ENCODE measurements around the gene GNA15. TPM values are rescaled to one million over a fixed set of nuclear protein-coding genes. Genes with fewer than 3 reads are reported as not detected.
"Not testable (repeated sequence)": the region's sequence is repeated elsewhere in the genome, so short reads cannot be mapped to it uniquely, and the experiment has no call there.

Gene GNA15
- total RNA-seq, 1 donor = 258 TPM

DNA sequence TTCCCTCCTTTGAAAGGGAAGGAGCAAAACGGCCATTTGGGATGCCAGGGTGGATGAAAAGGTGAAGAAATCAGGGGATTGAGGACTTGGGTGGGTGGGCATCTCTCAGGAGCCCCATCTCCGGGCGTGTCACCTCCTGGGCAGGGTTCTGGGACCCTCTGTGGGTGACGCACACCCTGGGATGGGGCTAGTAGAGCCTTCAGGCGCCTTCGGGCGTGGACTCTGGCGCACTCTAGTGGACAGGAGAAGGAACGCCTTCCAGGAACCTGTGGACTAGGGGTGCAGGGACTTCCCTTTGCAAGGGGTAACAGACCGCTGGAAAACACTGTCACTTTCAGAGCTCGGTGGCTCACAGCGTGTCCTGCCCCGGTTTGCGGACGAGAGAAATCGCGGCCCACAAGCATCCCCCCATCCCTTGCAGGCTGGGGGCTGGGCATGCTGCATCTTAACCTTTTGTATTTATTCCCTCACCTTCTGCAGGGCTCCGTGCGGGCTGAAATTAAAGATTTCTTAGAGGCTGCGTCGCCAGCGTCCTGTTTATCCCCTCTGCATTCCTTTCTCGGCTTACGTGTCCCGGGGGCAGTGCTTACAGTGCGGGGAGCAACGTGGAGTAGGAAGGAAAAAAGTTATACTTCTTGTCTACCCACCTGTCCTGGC is 27.5 kb downstream of the GNA15 start:
- peak; percentile 58 to 84 (median 75) for DNase-seq (ENCODE audit: low read depth in 2 of 3, low spot score in 2 of 3)

DNA sequence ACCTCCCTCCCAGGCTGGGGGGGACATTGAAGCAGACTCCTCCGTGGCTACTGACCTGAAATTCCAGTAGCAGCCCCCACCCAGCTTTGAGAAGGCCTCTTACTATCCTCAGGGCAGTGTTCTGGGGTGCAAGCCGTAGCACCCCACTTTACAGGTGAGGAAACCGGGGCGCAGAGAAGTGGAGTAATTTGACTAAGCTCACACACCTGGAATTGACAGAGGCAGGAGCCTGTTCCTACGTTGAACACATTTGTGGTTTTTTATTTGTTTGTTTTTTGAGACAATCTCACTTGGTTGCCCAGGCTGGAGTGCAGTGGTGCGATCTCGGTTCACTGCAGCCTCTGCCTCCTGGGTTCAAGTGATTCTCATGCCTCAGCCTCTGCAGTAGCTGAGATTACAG is 28.1 kb downstream of the GNA15 start:
- DNase-seq (ENCODE audit: low read depth in 2 of 3, low spot score in 2 of 3) = no peak

DNA sequence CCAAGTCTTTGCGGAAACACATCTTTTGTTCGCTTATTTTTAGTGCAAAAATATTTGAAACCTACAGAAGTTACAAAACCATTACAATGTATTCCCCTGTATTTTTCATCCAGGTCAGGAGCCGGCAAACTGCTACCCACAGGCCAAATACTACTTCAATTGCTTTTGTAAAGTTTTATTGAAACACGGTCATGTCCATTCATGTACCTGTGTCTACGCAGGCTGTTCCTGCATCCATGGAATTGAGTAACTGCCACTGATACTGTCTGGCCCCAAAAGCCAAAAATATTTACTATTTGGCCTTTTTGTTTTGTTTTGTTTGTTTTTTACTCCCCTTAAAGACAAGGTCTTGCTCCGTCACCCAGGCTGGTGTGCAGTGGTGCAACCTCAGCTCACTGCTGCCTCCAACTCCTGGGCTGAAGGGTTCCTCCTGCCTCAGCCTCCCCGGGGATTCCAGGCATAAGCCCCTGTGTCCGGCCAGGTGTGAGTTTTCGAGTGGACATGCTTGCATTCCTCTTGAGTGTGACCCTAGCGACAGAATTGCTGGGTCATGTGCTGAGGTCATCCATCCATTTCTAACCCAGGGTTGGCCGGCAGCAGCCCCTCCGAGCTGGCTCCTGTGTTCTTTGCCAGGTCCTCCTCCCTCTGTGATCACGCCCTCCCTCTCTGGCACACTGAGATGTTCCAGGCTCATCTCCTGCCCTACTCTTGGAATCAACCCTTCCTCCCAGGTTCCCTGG is 31.9 kb downstream of the GNA15 start:
- DNase-seq (ENCODE audit: low read depth in 2 of 3, low spot score in 2 of 3) = no peak

DNA sequence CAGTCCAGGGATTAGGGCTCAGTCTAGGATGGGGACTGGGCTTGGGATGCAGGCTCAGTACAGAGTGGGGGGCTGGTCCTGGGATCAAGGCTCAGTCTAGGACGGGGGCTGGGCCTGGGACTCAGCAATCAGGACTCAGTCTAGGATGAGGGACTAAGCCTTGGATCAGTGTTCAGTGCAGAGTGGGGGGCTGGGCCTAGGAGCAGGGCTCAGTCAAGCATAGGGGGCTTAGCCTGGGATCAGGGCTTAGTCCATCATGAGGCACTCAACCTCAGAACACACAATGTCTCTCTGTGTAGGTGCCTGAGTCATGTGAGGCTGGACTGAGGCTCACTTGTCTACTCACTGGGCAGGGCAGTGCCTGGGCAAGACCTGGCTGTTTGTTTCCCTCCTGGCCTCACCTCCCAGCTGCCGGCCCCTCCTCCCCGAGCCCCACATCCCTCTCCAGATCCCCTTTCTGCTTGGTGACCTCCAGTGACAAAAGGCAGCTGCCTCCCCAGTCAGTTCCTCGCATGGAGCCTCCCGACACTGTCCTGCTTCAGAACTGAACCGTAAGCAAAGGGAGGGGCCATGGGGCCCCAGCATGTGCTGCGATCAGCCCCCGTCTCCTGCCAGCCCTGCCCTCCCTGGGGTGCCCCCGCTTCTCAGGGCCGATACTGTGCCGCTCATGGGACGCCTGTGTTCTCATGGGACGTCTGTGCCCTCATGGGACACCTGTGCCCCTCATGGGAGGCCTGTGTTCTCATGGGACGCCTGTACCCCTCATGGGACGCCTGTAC is 36.2 kb downstream of the GNA15 start:
- no peak for DNase-seq (ENCODE audit: low read depth in 2 of 3, low spot score in 2 of 3)

DNA sequence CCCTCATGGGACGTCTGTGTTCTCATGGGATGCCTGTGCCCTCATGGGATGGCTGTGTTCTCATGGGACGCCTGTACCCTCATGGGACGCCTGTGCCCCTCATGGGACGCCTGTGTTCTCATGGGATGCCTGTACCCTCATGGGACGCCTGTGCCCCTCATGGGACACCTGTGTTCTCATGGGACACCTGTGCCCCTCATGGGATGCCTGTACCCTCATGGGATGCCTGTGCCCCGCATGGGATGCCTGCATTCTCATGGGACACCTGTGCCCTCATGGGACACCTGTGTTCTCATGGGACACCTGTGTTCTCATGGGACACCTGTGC is 36.8 kb downstream of the GNA15 start:
- not testable (repeated sequence) for DNase-seq (ENCODE audit: low read depth in 2 of 3, low spot score in 2 of 3)

DNA sequence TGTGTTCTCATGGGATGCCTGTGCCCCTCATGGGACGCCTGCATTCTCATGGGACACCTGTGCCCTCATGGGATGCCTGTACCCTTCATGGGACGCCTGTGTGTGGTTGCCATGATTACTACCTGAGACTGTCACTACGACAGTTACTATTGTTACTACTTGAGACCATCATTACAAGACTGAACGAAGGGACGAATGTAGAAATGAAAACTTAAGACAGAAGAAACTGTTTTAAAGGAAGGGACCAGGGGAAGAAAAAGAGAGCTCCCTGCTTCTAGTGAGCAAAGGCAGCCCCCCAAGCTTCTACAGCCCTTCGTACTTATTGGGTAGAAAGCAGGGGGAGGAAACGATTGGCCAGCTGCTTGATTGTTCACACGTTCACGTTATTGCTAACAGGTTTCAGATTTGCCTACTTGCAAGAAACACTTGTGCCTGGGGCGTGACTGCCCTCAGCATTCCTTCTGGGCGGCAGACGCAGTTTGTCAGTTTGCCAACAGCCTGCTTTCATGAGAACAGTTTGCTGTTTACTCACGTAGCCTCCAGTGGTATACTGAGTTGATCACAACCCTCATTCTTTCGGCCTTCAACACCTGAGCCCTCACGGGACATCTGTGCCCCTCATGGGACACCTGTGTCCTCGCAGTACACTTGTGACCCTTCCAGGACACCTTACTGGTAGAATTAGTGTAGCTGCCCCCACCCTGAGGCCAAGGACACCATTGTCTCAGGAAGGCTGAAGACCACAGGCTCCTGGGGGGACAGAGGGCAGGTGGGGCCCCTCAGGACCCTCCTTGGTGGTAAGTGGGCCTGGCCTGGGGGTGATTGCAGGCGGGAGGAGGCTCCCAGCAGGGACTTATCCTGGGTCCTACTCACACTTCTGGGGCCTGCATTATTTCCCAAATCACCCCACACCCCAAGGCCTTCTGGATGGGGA is 40.2 kb downstream of the GNA15 start:
- no peak for DNase-seq (ENCODE audit: low read depth in 2 of 3, low spot score in 2 of 3)

DNA sequence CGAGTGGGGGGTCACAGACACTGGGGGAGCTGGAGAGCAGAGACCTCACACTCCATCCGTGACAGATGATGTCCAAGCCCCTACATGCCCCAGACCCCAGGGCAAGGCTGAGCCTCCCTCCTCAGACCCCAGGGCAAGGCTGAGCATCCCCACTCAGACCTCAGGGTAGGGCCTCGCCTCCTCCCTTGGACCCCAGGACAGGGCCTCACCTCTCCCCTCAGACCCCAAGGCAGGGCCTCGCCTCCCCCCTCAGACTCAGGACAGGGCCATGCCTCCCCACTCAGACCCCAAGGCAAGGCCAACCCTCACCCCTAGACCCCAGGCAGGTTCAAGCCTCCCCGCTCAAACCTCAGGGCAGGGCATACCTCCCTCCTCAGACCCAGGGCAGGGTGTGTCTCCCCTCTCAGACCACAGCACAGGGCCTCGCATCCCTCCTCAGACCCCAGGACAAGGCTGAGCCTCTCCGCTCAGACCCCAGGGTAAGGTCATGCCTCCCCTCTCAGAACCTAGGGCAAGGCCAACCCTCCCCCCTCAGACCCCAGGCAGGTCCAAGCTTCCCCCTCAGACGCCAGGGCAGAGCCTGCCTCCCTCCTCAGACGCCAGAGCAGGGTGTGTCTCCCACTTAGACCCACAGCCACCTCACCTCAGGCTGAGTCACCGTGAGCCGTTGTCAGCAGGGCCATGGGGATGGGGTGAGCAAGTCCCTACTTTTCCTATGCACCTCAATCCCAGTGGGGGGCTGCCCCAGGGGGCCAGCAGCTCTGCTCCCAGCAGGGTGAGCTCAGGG is 41.1 kb downstream of the GNA15 start:
- peak in 2 of 3 donors; percentile 66 to 75 for DNase-seq (ENCODE audit: low read depth in 2 of 3, low spot score in 2 of 3)

DNA sequence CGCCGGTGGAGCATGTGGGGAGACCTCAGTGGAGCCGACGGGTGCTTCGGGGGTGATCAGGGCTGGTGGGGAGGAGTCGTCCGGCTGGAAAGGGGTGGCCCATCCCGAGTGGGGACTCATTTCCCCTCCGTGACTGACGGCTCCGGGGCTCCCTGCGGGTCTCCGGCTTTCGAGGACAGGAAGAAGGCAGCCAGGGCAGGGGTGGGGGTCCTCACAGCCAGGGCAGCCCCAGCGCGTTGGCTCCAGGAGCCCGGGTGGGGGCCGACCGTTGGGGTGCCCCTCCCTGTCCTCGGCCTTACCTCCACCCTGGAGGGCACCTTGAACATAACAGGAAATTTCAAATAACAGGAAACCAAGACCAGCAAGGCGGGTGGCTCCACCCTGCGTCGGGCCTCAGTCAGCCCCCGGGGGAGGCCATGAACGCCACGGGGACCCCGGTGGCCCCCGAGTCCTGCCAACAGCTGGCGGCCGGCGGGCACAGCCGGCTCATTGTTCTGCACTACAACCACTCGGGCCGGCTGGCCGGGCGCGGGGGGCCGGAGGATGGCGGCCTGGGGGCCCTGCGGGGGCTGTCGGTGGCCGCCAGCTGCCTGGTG is 42.6 kb downstream of the GNA15 start, which contains the start of gene S1PR4:
Gene S1PR4 (plus strand): TSS at position 393 of the 596 bp plus-strand sequence. CDS start 24 bp downstream, at position 417.
- peak in 2 of 3 donors; percentile 73 to 76 for DNase-seq (ENCODE audit: low read depth in 2 of 3, low spot score in 2 of 3)

DNA sequence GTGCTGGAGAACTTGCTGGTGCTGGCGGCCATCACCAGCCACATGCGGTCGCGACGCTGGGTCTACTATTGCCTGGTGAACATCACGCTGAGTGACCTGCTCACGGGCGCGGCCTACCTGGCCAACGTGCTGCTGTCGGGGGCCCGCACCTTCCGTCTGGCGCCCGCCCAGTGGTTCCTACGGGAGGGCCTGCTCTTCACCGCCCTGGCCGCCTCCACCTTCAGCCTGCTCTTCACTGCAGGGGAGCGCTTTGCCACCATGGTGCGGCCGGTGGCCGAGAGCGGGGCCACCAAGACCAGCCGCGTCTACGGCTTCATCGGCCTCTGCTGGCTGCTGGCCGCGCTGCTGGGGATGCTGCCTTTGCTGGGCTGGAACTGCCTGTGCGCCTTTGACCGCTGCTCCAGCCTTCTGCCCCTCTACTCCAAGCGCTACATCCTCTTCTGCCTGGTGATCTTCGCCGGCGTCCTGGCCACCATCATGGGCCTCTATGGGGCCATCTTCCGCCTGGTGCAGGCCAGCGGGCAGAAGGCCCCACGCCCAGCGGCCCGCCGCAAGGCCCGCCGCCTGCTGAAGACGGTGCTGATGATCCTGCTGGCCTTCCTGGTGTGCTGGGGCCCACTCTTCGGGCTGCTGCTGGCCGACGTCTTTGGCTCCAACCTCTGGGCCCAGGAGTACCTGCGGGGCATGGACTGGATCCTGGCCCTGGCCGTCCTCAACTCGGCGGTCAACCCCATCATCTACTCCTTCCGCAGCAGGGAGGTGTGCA is 43.3 kb downstream of the GNA15 start:
- DNase-seq (ENCODE audit: low read depth in 2 of 3, low spot score in 2 of 3) = no peak

DNA sequence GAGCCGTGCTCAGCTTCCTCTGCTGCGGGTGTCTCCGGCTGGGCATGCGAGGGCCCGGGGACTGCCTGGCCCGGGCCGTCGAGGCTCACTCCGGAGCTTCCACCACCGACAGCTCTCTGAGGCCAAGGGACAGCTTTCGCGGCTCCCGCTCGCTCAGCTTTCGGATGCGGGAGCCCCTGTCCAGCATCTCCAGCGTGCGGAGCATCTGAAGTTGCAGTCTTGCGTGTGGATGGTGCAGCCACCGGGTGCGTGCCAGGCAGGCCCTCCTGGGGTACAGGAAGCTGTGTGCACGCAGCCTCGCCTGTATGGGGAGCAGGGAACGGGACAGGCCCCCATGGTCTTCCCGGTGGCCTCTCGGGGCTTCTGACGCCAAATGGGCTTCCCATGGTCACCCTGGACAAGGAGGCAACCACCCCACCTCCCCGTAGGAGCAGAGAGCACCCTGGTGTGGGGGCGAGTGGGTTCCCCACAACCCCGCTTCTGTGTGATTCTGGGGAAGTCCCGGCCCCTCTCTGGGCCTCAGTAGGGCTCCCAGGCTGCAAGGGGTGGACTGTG is 44.0 kb downstream of the GNA15 start:
- no peak for DNase-seq (ENCODE audit: low read depth in 2 of 3, low spot score in 2 of 3)

DNA sequence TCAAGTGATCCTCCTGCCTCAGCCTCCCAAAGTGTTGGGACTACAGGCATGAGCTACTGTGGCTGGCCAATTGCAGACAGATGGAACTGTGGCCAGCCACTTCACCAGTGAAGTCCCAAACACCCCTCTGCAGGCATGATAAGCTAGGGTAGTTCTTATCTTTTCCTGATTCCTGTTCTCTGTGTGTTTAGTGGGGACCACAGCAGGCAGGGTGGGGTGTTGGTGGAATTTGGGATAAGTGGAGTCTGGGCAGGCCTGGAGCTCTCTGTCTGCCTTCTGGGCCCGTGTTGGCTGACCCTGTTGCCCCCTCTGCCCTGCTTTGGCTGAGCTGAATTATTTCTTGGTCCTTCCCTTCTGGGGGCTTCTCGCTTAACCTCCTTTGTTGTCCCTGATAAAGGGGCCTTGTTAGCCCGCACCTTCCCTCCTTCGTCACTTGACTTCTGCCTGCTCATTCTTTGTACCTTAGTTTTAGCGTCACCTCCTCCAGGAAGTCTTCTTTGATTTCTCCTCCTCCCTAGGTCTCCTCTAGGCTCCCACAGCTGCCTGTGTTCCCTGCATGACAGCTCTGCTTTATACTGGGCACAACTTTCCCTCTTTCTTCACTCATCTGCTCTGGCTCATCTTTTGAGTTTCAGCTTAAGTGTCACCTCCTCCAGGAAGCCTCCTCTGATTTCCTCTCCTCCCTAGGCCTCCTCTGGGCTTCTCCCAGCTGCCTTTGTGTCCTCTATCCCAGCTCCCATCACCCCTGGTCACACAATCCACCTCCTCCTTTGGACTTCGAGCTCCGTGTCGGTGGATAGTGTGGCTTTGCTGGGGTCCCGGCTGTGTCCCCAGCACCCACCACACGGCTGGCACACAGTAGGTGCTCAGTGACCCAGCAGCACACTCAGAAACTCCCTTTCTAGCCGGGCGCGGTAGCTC is 48.1 kb downstream of the GNA15 start:
- no peak for DNase-seq (ENCODE audit: low read depth in 2 of 3, low spot score in 2 of 3)

DNA sequence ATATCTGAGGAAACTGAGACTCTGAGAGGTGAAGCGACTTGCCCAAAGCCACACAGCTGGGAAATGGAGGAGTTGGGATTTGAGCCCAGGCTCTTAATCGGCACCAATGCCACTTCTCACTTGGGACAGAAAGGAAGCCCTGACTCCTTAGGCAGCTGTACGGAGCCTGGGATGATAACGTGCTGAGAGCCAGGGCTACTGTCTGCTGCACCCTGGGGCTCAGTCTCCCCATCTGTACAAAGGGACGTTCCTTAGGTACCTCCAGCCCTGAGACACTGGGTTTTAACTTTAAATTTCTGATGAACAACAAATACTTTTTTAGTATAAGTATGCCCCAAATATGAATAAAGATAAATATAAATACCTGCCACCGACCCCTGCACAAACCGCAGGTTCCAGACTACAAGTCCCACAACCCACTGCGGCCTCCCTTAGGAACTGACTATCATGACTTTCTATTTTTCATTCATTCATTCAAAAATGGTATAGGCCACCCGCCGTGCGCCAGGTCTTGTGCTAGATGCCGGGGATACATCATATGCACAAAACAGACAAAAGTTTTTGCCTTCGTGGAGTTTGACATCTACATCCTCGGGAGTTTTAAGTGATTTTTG is 49.1 kb downstream of the GNA15 start:
- no peak for DNase-seq (ENCODE audit: low read depth in 2 of 3, low spot score in 2 of 3)

DNA sequence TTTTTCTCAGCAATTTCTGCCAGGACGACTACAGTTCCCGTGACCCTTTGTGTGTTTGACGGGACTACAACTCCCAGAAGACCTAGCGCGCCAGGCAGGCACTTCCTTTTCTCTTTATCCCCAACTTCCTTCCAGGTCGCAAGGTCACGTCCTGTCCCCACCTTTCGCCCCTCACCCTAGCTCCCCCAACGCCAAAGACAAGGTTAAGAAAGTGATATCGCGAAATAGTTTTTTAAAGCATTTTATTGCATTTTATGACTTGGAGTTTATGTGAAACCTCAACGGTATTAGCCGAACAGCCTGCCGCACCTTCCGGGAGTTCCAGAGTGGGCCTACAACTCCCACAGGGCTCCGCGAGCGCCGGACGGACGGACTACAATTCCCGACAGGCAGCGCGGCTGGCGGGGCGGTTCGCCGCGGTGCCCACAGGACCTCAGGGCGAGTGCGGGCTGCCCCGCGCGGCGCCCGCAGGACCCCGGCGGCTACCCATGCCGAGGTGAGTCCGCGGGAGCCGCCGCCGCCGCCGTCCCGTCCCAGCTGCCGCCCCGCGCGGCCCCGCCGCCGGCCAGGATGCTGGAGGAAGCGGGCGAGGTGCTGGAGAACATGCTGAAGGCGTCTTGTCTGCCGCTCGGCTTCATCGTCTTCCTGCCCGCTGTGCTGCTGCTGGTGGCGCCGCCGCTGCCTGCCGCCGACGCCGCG is 49.8 kb downstream of the GNA15 start, which contains the start of gene NCLN:
Gene NCLN (plus strand): TSS at position 470 of the 699 bp plus-strand sequence. CDS start 101 bp downstream, at position 571.
- peak; percentile 91 to 95 (median 95) for DNase-seq (ENCODE audit: low read depth in 2 of 3, low spot score in 2 of 3)

DNA sequence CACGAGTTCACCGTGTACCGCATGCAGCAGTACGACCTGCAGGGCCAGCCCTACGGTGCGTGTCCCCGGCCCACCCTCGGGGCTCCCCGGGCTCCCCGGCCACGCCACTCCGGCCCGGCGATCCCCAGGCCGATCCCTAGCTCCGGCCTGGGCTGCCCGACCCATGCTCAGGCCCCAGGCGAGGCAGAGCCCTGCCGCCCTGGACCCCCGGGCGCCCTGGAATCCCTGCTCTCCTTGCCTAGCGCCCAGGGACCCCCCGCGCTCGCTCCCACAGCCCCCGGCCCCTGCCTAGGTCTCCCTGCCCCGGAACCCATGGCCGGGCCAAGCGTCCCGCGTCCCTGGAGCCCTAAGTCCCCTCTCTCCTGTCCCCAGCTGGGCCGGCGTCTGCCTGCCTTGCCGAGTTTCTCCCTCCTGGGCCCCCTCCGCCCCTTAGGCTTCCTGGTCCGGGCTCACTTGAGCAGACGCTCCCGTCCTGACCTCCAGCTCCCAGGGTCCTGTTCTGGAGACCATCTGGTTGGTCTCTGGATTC is 50.4 kb downstream of the GNA15 start:
- DNase-seq (ENCODE audit: low read depth in 2 of 3, low spot score in 2 of 3) = no peak

DNA sequence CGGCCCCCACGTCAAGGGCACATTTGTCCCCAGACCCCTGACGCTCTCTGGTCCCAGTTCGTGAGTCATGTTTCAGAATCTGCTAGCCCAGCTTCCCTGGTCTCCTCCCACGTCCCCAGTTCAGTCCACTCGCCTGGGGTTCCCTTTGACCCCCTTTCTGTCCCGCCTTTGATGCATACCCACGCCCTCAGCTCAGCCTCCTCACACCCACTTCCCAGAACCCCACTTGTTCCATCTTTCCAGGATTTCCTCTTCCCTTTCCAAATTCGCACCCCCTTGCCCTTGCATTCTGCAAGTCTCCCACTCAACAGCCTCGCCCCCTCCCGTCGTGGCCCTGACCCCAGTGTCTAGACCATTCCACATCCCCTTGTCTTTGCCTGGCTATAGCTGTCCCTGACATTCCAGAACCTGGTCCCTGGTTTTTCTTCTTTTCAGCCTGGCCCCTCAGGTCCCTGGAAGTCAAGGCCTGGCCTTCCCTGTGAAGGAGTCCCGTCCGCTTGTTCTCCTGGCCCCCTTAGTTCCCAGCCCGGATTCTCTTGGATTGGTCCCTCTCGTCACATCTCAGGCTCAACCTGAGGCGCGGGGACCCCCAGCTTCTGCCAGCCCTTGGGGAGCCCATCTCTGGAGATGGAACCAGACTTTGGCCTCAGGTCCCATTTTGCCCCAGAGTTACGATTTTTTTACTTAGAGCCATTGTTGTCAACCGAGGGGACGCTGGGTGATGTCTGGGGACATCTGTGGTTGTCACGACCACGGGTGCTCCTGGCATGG is 51.2 kb downstream of the GNA15 start:
- no peak for DNase-seq (ENCODE audit: low read depth in 2 of 3, low spot score in 2 of 3)
